Mesenchymal stem cell (in vitro differentiated cells and primary cell): Measurements from ENCODE around the gene ATXN7.
A peak's percentile ranks its signal among the peaks of the same experiment; 100 is the strongest.

Experiments used
- DNase-seq: peaks from one replicate; pipeline ENCODE4 v3.0.0-alpha.2; 2013
- H2AFZ ChIP-seq: one replicate; pipeline ENCODE4 v1.6.1; 2013; ENCODE audit warnings: low read depth, mild to moderate bottlenecking, control low read depth, inconsistent platforms, low read length, moderate library complexity
- H2AK5ac ChIP-seq: 2 replicates; pipeline ENCODE4 v1.6.1; 2013; ENCODE audit warnings: low read length, moderate library complexity, mild to moderate bottlenecking, inconsistent platforms; ENCODE audit not compliant: severe bottlenecking
- H2BK120ac ChIP-seq: one replicate; pipeline ENCODE4 v1.6.1; 2013; ENCODE audit warnings: low read depth, mild to moderate bottlenecking, inconsistent platforms, low read length, moderate library complexity
- H2BK12ac ChIP-seq, 2 experiments: one replicate each; pipeline ENCODE4 v1.6.1; 2013; ENCODE audit warnings: inconsistent platforms in 2 of 2, low read length in 2 of 2, mild to moderate bottlenecking in 2 of 2, moderate library complexity in 2 of 2, control low read depth in 1 of 2
- H2BK15ac ChIP-seq: one replicate; pipeline ENCODE4 v1.6.1; 2013; ENCODE audit warnings: mild to moderate bottlenecking, low read depth, inconsistent platforms; ENCODE audit not compliant: poor library complexity, severe bottlenecking
- H2BK5ac ChIP-seq: 2 replicates; pipeline ENCODE4 v1.6.1; 2013; ENCODE audit warnings: low read depth, mild to moderate bottlenecking, low read length, control low read depth, inconsistent platforms; ENCODE audit not compliant: poor library complexity, severe bottlenecking
- H3K14ac ChIP-seq, 2 experiments: one replicate each; pipeline ENCODE4 v1.6.1; 2013; ENCODE audit warnings: inconsistent platforms in 2 of 2, low read length in 2 of 2, control low read depth in 1 of 2, mild to moderate bottlenecking in 1 of 2, moderate library complexity in 1 of 2
- H3K18ac ChIP-seq, 2 experiments: one replicate each; pipeline ENCODE4 v1.6.1; 2013; ENCODE audit warnings: inconsistent platforms in 2 of 2, low read length in 2 of 2, control low read depth in 1 of 2, low read depth in 1 of 2, mild to moderate bottlenecking in 1 of 2
- H3K23ac ChIP-seq, 2 experiments: one replicate each; pipeline ENCODE4 v1.6.1; 2013; ENCODE audit warnings: inconsistent platforms in 2 of 2, low read length in 2 of 2, mild to moderate bottlenecking in 2 of 2, moderate library complexity in 2 of 2, control low read depth in 1 of 2
- H3K27ac ChIP-seq: 2 replicates; pipeline ENCODE4 v1.5.1; 2013; ENCODE audit warnings: mild to moderate bottlenecking, moderate library complexity, low read length, control low read depth, inconsistent platforms; ENCODE audit not compliant: poor library complexity, severe bottlenecking
- H3K27me3 ChIP-seq, 2 experiments: 2 replicates each; pipeline versions ENCODE4 v1.6.1 to v1.7.0; 2013; ENCODE audit warnings: low read length in 2 of 2, mild to moderate bottlenecking in 2 of 2, moderate library complexity in 2 of 2, control low read depth in 1 of 2, inconsistent platforms in 1 of 2; ENCODE audit not compliant: control insufficient read depth in 1 of 2, insufficient read depth in 1 of 2
- H3K36me3 ChIP-seq, 2 experiments: 2 replicates each; pipeline versions ENCODE4 v1.6.1 to v1.7.0; 2013; ENCODE audit warnings: low read length in 2 of 2, control low read depth in 1 of 2, inconsistent platforms in 1 of 2, low read depth in 1 of 2, mild to moderate bottlenecking in 1 of 2; ENCODE audit not compliant: insufficient read depth in 2 of 2, control insufficient read depth in 1 of 2
- H3K4ac ChIP-seq, 2 experiments: one replicate each; pipeline ENCODE4 v1.6.1; 2013; ENCODE audit warnings: inconsistent platforms in 2 of 2, low read length in 2 of 2, mild to moderate bottlenecking in 2 of 2, moderate library complexity in 2 of 2, control low read depth in 1 of 2, low read depth in 1 of 2
- H3K4me1 ChIP-seq: 2 replicates; pipeline ENCODE4 v1.6.1; 2013; ENCODE audit warnings: low read depth, low read length, control low read depth; ENCODE audit not compliant: control insufficient read depth, insufficient read depth
- H3K4me2 ChIP-seq: 2 replicates; pipeline ENCODE4 v1.6.1; 2013; ENCODE audit warnings: low read length, mild to moderate bottlenecking, inconsistent platforms; ENCODE audit not compliant: poor library complexity, severe bottlenecking
- H3K4me3 ChIP-seq, 2 experiments: 2 replicates each; pipeline versions ENCODE4 v1.5.1 to v1.7.0; 2013; ENCODE audit warnings: low read length in 2 of 2, mild to moderate bottlenecking in 2 of 2, control low read depth in 1 of 2, low read depth in 1 of 2; ENCODE audit not compliant: insufficient read depth in 1 of 2
- H3K79me1 ChIP-seq: replicated peaks from 2 replicates; pipeline ENCODE4 v1.6.1; 2013; ENCODE audit warnings: mild to moderate bottlenecking, control low read depth, low read length, inconsistent platforms; ENCODE audit not compliant: poor library complexity, severe bottlenecking
- H3K9ac ChIP-seq: 2 replicates; pipeline ENCODE4 v1.7.0; 2013; ENCODE audit warnings: mild to moderate bottlenecking, low read length, moderate library complexity
- H3K9me3 ChIP-seq: 2 replicates; pipeline ENCODE4 v1.7.0; 2013; ENCODE audit warnings: mild to moderate bottlenecking, low read length; ENCODE audit not compliant: control insufficient read depth
- H4K8ac ChIP-seq: one replicate; pipeline ENCODE4 v1.6.1; 2013; ENCODE audit warnings: inconsistent platforms, mild to moderate bottlenecking, low read length, moderate library complexity
- H4K91ac ChIP-seq: one replicate; pipeline ENCODE4 v1.6.1; 2013; ENCODE audit warnings: mild to moderate bottlenecking, low read length, inconsistent platforms
- WGBS: methylation state at CpG from one replicate; pipeline ENCODE4 v1.1.7; 2013; ENCODE audit warnings: mixed read lengths; 5-methylcytosine and 5-hydroxymethylcytosine counted together

Gene ATXN7

GRCh38 chr3:64046592-64046991 is 182.9 kb downstream of the ATXN7 start:
- Histone ChIP-seq H4K8ac (no peak overlapping the region), H3K4me3 (no peak overlapping the region), H3K9me3 (no peaks in the 10 kb centered on the region), H2AK5ac (no peak overlapping the region), H3K27me3 (peaks cover 0 to 9% of the 10 kb centered on the region in 2 experiments), H3K9ac (no peak overlapping the region), H3K4ac (no peak overlapping the region), H4K91ac (no peak overlapping the region), H2BK120ac (no peak overlapping the region), H3K27ac (no peak overlapping the region), H3K36me3 (no peaks in the 10 kb centered on the region), H2BK15ac (no peak overlapping the region), H3K79me1 (no peaks in the 10 kb centered on the region), H3K4me2 (no peak overlapping the region), H2BK12ac (no peak overlapping the region), H2BK5ac (no peak overlapping the region), H3K23ac (no peak overlapping the region), H3K14ac (no peak overlapping the region), H3K18ac (no peak overlapping the region), H2AFZ (no peak overlapping the region), H3K4me1 (no peaks in the 10 kb centered on the region)
- WGBS, result 90% methylated on average over 2 of the region's 3 CpGs
- no peak for DNase-seq

- Histone ChIP-seq H3K9ac (no peak overlapping the region), H3K9me3 (no peaks in the 10 kb centered on the region), H2BK120ac (no peak overlapping the region), H2AFZ (no peak overlapping the region), H4K8ac (no peak overlapping the region), H3K23ac (no peak overlapping the region), H3K27ac (no peak overlapping the region), H2BK15ac (no peak overlapping the region), H3K4me1 (no peaks in the 10 kb centered on the region), H3K18ac (no peak overlapping the region), H3K27me3 (peaks cover 0 to 9% of the 10 kb centered on the region in 2 experiments), H3K79me1 (no peaks in the 10 kb centered on the region), H3K14ac (no peak overlapping the region), H4K91ac (no peak overlapping the region), H2BK5ac (no peak overlapping the region), H3K4me2 (no peak overlapping the region), H3K4ac (no peak overlapping the region), H2BK12ac (no peak overlapping the region), H3K36me3 (no peaks in the 10 kb centered on the region), H2AK5ac (no peak overlapping the region), H3K4me3 (no peak overlapping the region)
- no peak for DNase-seq
- 75% methylated on average over 6 of the region's 6 CpGs for WGBS
These were observed 183.4 kb downstream of the ATXN7 start for GRCh38 chr3:64046996-64047594.

- H2BK5ac ChIP-seq, result no peak overlapping the region
- H3K18ac ChIP-seq, result no peak overlapping the region
- H3K79me1 ChIP-seq, result no peaks in the 10 kb centered on the region
- no peak overlapping the region for H2AK5ac ChIP-seq
- no peaks in the 10 kb centered on the region for H3K4me1 ChIP-seq
- H3K4ac ChIP-seq, result no peak overlapping the region
- no peak overlapping the region for H4K8ac ChIP-seq
- H3K23ac ChIP-seq, result no peak overlapping the region
- no peak overlapping the region for H3K4me3 ChIP-seq
- H2BK120ac ChIP-seq, result no peak overlapping the region
- no peak overlapping the region for H4K91ac ChIP-seq
- DNase-seq, result no peak
- peaks cover 0 to 9% of the 10 kb centered on the region in 2 experiments for H3K27me3 ChIP-seq
- no peak overlapping the region for H3K4me2 ChIP-seq
- H3K14ac ChIP-seq, result no peak overlapping the region
- no peak overlapping the region for H3K9ac ChIP-seq
- H2AFZ ChIP-seq, result no peak overlapping the region
- no peak overlapping the region for H3K27ac ChIP-seq
- H2BK12ac ChIP-seq, result no peak overlapping the region
- no peaks in the 10 kb centered on the region for H3K36me3 ChIP-seq
- no peak overlapping the region for H2BK15ac ChIP-seq
- H3K9me3 ChIP-seq, result no peaks in the 10 kb centered on the region
- WGBS, result 84% methylated on average over 7 of the region's 7 CpGs
These were observed 184.1 kb downstream of the ATXN7 start for GRCh38 chr3:64047787-64048186.

GRCh38 chr3:64048631-64049061 is 185.0 kb downstream of the ATXN7 start:
- H3K4me1 ChIP-seq, result no peaks in the 10 kb centered on the region
- H3K4ac ChIP-seq, result no peak overlapping the region
- no peak overlapping the region for H3K4me2 ChIP-seq
- DNase-seq, result no peak
- H2BK15ac ChIP-seq, result no peak overlapping the region
- H2BK12ac ChIP-seq, result no peak overlapping the region
- no peak overlapping the region for H2BK5ac ChIP-seq
- H3K27ac ChIP-seq, result no peak overlapping the region
- H3K4me3 ChIP-seq, result no peak overlapping the region
- no peaks in the 10 kb centered on the region for H3K79me1 ChIP-seq
- H2AK5ac ChIP-seq, result no peak overlapping the region
- H3K36me3 ChIP-seq, result no peaks in the 10 kb centered on the region
- H3K18ac ChIP-seq, result no peak overlapping the region
- peaks cover 0 to 9% of the 10 kb centered on the region in 2 experiments for H3K27me3 ChIP-seq
- no peak overlapping the region for H2BK120ac ChIP-seq
- no peak overlapping the region for H3K9ac ChIP-seq
- WGBS, result 63% methylated on average over 3 of the region's 3 CpGs
- H4K91ac ChIP-seq, result no peak overlapping the region
- H4K8ac ChIP-seq, result peak overlapping the region; percentile 5
- H3K14ac ChIP-seq, result no peak overlapping the region
- H2AFZ ChIP-seq, result peak overlapping the region; percentile 5
- no peaks in the 10 kb centered on the region for H3K9me3 ChIP-seq
- no peak overlapping the region for H3K23ac ChIP-seq
